Measurements from ENCODE around the gene RAB35. TPM values are rescaled to one million over a fixed set of nuclear protein-coding genes. Genes with fewer than 3 reads are reported as not detected.

Gene RAB35
- total and polyA plus RNA-seq, 2 experiments from 2014 or later, result 9.9 to 16.9 TPM

GRCh38 chr12:120078868-120079267 is 37.7 kb downstream of the RAB35 start:
- no peak overlapping the region for H3K4me2 ChIP-seq
- DNase-seq (ENCODE audit: low spot score) (no peak), ATAC-seq (no peak)
- H3K27ac ChIP-seq (ENCODE audit: low read depth), result no peak overlapping the region
- peaks cover 13% of the 10 kb centered on the region for H3K36me3 Mint-ChIP-seq (ENCODE audit: low read depth)
- H3K4me1 ChIP-seq (ENCODE audit: insufficient read depth), result no peaks in the 10 kb centered on the region
- no peak overlapping the region for H3K4me3 Mint-ChIP-seq
- H3K27me3 ChIP-seq (ENCODE audit: insufficient read depth), result no peaks in the 10 kb centered on the region
- H2AFZ ChIP-seq, result no peak overlapping the region
- TF ChIP-seq REST (IDR thresholded peaks at IDR 0.05; ENCODE audit: unreplicated experiment) (no peak), ETS1 (IDR thresholded peaks at IDR 0.05) (no peak), ZNF114 (CRISPR knock-in tag; IDR thresholded peaks at IDR 0.05) (no peak), STAT1 (IDR thresholded peaks at IDR 0.05; ENCODE audit: unreplicated experiment) (no peak), EZH2phosphoT487 (IDR thresholded peaks at IDR 0.05; ENCODE audit: unreplicated experiment) (no peak), POLR2AphosphoS5 (IDR thresholded peaks at IDR 0.05; ENCODE audit: low read depth) (no peak), CREB1 (CRISPR knock-in tag; IDR thresholded peaks at IDR 0.05; ENCODE audit: low read depth) (no peak), ZNF331 (CRISPR knock-in tag; IDR thresholded peaks at IDR 0.05; ENCODE audit: low read depth) (no peak), EZH2 (IDR thresholded peaks at IDR 0.05; ENCODE audit: low read depth, unreplicated experiment) (no peak), ZNF462 (CRISPR knock-in tag; IDR thresholded peaks at IDR 0.05) (no peak), NANOG (IDR thresholded peaks at IDR 0.05; ENCODE audit: borderline replicate concordance) (no peak), JUNB (IDR thresholded peaks at IDR 0.05; ENCODE audit: unreplicated experiment) (no peak), CTCF (conservative IDR thresholded peaks at IDR 0.05; ENCODE audit: low read depth in 2 of 2) (no peak)
- no peaks in the 10 kb centered on the region for H4K20me1 ChIP-seq (replicated peaks; ENCODE audit: insufficient read depth)
- no peaks in the 10 kb centered on the region; the same call in 2 of the 3 replicates for H3K9me3 Mint-ChIP-seq
- peaks cover 6% of the 10 kb centered on the region for H3K27me3 Mint-ChIP-seq (ENCODE audit: insufficient read depth, low read depth, poor library complexity)
- H3K9me2 ChIP-seq (ENCODE audit: insufficient read depth), result 0 out of 2 replicates have a peak, but pooled peaks cover 2% of the 10 kb centered on the region
- peaks cover 11% of the 10 kb centered on the region for H3K4me1 Mint-ChIP-seq
- H3K36me3 ChIP-seq (ENCODE audit: insufficient read depth), result no peaks in the 10 kb centered on the region
- no peaks in the 10 kb centered on the region for H3K79me2 ChIP-seq (replicated peaks; ENCODE audit: insufficient read depth)
- no peak overlapping the region for H3K4me3 ChIP-seq
- H3F3A ChIP-seq (replicated peaks; ENCODE audit: low read depth), result no peaks in the 10 kb centered on the region
- H3K27ac Mint-ChIP-seq, result no peak overlapping the region

Measured in GM23338 (cell line).